Panc1 (cell line): ENCODE results near the gene SLC16A8.

ENCODE experiments used
- POLR2AphosphoS5 ChIP-seq: IDR thresholded peaks from 2 replicates; pipeline ENCODE4 v1.6.1; 2012; ENCODE audit warnings: mild to moderate bottlenecking, low read depth, low read length, moderate library complexity
- TF ChIP-seq, protein P1 (sequence below): fragments of 450-650 bp; IDR thresholded peaks from 2 replicates; pipeline ENCODE4 v1.5.1; 2017; ENCODE audit warnings: mild to moderate bottlenecking
- TF ChIP-seq, protein P2 (sequence below), 2 experiments: IDR thresholded peaks; 2 replicates each; pipeline ENCODE4 v1.6.1; 2011 to 2012; ENCODE audit warnings: low read depth in 2 of 2, control low read depth in 1 of 2, low read length in 1 of 2, mild to moderate bottlenecking in 1 of 2, moderate library complexity in 1 of 2; ENCODE audit not compliant: insufficient read depth in 1 of 2

DNA sequence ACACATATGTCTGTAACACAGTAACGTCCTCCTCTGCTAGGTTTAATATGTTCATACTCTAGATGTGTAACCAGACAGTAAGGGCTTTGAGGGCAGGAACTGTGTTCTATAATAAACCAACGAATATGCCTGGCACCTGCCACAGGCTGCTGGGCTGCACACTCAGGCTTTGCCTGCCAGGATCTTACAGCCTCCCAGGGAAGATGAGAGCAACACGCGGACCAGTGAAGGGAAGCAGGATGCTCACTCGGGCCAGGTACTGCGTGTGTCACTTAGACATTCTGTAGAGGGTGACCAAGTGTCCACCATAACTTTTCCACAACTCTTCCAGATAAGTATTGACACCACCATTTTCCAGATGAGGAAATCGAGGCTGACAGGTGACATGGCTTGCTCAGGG, 48.2 kb upstream of the SLC16A8 start:
- TF ChIP-seq, protein P1, sequence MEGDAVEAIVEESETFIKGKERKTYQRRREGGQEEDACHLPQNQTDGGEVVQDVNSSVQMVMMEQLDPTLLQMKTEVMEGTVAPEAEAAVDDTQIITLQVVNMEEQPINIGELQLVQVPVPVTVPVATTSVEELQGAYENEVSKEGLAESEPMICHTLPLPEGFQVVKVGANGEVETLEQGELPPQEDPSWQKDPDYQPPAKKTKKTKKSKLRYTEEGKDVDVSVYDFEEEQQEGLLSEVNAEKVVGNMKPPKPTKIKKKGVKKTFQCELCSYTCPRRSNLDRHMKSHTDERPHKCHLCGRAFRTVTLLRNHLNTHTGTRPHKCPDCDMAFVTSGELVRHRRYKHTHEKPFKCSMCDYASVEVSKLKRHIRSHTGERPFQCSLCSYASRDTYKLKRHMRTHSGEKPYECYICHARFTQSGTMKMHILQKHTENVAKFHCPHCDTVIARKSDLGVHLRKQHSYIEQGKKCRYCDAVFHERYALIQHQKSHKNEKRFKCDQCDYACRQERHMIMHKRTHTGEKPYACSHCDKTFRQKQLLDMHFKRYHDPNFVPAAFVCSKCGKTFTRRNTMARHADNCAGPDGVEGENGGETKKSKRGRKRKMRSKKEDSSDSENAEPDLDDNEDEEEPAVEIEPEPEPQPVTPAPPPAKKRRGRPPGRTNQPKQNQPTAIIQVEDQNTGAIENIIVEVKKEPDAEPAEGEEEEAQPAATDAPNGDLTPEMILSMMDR = no peak
- TF ChIP-seq, protein P2, sequence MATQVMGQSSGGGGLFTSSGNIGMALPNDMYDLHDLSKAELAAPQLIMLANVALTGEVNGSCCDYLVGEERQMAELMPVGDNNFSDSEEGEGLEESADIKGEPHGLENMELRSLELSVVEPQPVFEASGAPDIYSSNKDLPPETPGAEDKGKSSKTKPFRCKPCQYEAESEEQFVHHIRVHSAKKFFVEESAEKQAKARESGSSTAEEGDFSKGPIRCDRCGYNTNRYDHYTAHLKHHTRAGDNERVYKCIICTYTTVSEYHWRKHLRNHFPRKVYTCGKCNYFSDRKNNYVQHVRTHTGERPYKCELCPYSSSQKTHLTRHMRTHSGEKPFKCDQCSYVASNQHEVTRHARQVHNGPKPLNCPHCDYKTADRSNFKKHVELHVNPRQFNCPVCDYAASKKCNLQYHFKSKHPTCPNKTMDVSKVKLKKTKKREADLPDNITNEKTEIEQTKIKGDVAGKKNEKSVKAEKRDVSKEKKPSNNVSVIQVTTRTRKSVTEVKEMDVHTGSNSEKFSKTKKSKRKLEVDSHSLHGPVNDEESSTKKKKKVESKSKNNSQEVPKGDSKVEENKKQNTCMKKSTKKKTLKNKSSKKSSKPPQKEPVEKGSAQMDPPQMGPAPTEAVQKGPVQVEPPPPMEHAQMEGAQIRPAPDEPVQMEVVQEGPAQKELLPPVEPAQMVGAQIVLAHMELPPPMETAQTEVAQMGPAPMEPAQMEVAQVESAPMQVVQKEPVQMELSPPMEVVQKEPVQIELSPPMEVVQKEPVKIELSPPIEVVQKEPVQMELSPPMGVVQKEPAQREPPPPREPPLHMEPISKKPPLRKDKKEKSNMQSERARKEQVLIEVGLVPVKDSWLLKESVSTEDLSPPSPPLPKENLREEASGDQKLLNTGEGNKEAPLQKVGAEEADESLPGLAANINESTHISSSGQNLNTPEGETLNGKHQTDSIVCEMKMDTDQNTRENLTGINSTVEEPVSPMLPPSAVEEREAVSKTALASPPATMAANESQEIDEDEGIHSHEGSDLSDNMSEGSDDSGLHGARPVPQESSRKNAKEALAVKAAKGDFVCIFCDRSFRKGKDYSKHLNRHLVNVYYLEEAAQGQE (IDR thresholded peaks at IDR 0.05; ENCODE audit: insufficient read depth in 1 of 2, low read depth in 2 of 2, low read length in 1 of 2) = no peak
- no peak for TF ChIP-seq POLR2AphosphoS5
